Hepatocyte (in vitro differentiated cells): Measurements from ENCODE around the gene SLC39A8.

ENCODE experiments used
- EZH2 ChIP-seq: fragments of 200-600 bp; sonication (generic); IDR thresholded peaks from 2 replicates; pipeline ENCODE4 v1.6.1; 2016; ENCODE audit warnings: antibody characterized with exemption, mild to moderate bottlenecking, borderline replicate concordance
- TF ChIP-seq, protein P1 (sequence below): fragments of 200-600 bp; sonication (generic); IDR thresholded peaks from 2 replicates; pipeline ENCODE4 v1.5.1; 2016; ENCODE audit warnings: antibody characterized with exemption, mild to moderate bottlenecking; ENCODE audit not compliant: poor library complexity

DNA sequence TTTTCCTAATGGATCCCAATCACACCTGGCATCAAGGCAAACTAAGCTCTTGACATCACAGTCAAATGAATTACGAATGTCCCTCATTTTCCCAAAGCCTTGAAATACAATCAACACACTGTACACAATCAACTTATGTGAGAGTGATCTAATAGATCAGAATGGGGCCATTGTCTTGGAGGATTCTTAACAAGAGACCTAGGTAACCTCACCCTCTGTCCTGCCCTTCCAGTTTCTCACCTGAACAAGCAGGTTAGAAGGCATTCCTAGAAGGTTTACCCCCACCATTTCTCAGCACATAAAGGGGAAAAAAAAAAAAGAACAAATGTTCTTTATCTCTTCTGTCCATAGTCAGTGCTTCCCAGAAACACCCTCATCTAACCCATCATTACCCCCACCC is 6.3 kb downstream of the SLC39A8 start:
- TF ChIP-seq, protein P1, sequence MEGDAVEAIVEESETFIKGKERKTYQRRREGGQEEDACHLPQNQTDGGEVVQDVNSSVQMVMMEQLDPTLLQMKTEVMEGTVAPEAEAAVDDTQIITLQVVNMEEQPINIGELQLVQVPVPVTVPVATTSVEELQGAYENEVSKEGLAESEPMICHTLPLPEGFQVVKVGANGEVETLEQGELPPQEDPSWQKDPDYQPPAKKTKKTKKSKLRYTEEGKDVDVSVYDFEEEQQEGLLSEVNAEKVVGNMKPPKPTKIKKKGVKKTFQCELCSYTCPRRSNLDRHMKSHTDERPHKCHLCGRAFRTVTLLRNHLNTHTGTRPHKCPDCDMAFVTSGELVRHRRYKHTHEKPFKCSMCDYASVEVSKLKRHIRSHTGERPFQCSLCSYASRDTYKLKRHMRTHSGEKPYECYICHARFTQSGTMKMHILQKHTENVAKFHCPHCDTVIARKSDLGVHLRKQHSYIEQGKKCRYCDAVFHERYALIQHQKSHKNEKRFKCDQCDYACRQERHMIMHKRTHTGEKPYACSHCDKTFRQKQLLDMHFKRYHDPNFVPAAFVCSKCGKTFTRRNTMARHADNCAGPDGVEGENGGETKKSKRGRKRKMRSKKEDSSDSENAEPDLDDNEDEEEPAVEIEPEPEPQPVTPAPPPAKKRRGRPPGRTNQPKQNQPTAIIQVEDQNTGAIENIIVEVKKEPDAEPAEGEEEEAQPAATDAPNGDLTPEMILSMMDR = no peak
- TF ChIP-seq EZH2 = no peak
